K562 (cell line): Measurements from ENCODE around the gene ARHGEF25. TPM values are rescaled to one million over a fixed set of nuclear protein-coding genes. Genes with fewer than 3 reads are reported as not detected.

Experiments
- BRD9 ChIP-seq: fragments of 450-650 bp; IDR thresholded peaks from 2 replicates; pipeline ENCODE4 v1.6.1; 2018; ENCODE audit warnings: low read depth; ENCODE audit not compliant: partially characterized antibody
- CBX8 ChIP-seq: fragments of 200-600 bp; sonication (generic); IDR thresholded peaks from 2 replicates; pipeline ENCODE4 v1.6.1; 2012; ENCODE audit warnings: borderline replicate concordance, mixed run types, low read depth, mild to moderate bottlenecking, moderate library complexity, mixed read lengths, low read length, control low read depth, inconsistent platforms; ENCODE audit not compliant: poor library complexity, severe bottlenecking; ENCODE audit errors: extremely low read depth
- DEAF1 ChIP-seq: fragments of 450-650 bp; formaldehyde crosslinking; IDR thresholded peaks from 2 replicates; pipeline ENCODE4 v1.4.0; 2020; ENCODE audit warnings: mild to moderate bottlenecking, moderate library complexity
- HMGXB4 ChIP-seq: sonication (generic); formaldehyde crosslinking; IDR thresholded peaks from 2 replicates; pipeline ENCODE4 v1.8.1; 2023; ENCODE audit warnings: mild to moderate bottlenecking, missing genetic modification reagents
- L3MBTL2 ChIP-seq: fragments of 450-650 bp; IDR thresholded peaks from 2 replicates; pipeline ENCODE4 v1.6.1; 2016; ENCODE audit warnings: mild to moderate bottlenecking, moderate library complexity
- MAFK ChIP-seq: IDR thresholded peaks from 2 replicates; pipeline ENCODE4 v1.6.1; 2011; ENCODE audit warnings: low read length, improper control_type of control experiment
- MEIS2 ChIP-seq: fragments of 450-650 bp; IDR thresholded peaks from 2 replicates; pipeline ENCODE4 v1.6.1; 2014; ENCODE audit warnings: mild to moderate bottlenecking; ENCODE audit not compliant: partially characterized antibody
- POLR2H ChIP-seq: IDR thresholded peaks from 2 replicates; pipeline ENCODE4 v1.6.1; 2016; ENCODE audit warnings: missing genetic modification characterization, low read depth, mild to moderate bottlenecking, control low read depth, missing compliant biosample characterization, moderate library complexity
- POU5F1 ChIP-seq: fragments of 150-350 bp; IDR thresholded peaks from 2 replicates; pipeline ENCODE4 v1.6.1; 2014; ENCODE audit warnings: borderline replicate concordance, low read length, low read depth, mild to moderate bottlenecking; ENCODE audit not compliant: partially characterized antibody
- SNAPC5 ChIP-seq: fragments of 250-450 bp; sonication (Bioruptor Pico); IDR thresholded peaks from 2 replicates; pipeline ENCODE4 v1.8.0; 2021; ENCODE audit warnings: moderate library complexity, mild to moderate bottlenecking, inconsistent platforms
- TAL1 ChIP-seq: fragments of 450-650 bp; IDR thresholded peaks from 2 replicates; pipeline ENCODE4 v1.6.1; 2016; ENCODE audit warnings: mild to moderate bottlenecking
- USF2 ChIP-seq: sonication (generic); formaldehyde crosslinking; IDR thresholded peaks from 2 replicates; pipeline ENCODE4 v1.5.0; 2020; ENCODE audit warnings: missing genetic modification reagents
- ZNF407 ChIP-seq: fragments of 450-650 bp; IDR thresholded peaks from 2 replicates; pipeline ENCODE4 v1.6.1; 2016; ENCODE audit warnings: low read depth
- polyA plus RNA-seq, 8 experiments: library from polyadenylated mRNA; depleted of rRNA in 4 of 8; stranded (reverse) in 5 of 8; unstranded in 3 of 8; fragments of >200 nt; fragmentation: Nextera tagmentation in 2 of 8; fragmentation: Illumina TruSeq in 1 of 8; extraction: Ambion mirVana in 2 of 8; extraction: Trizol in 1 of 8; gene quantifications; 2 replicates each; pipeline versions ENCODE4 v1.2.1 to v1.2.3, GENCODE V29; 2011 to 2014; ENCODE audit warnings: inconsistent platforms in 1 of 8, missing spikeins in 1 of 8
- total RNA-seq, 7 experiments: library from RNA; depleted of rRNA in 6 of 7; stranded (reverse); fragments of >200 nt in 6 of 7; fragmentation: Illumina TruSeq in 2 of 7; extraction: Trizol in 2 of 7; gene quantifications; 2 replicates each; pipeline versions ENCODE4 v1.2.1 to v1.2.3, GENCODE V29; 2011 to 2021; ENCODE audit warnings: low replicate concordance in 1 of 7

The ARHGEF25 gene
- total and polyA plus RNA-seq, 9 of the 15 experiments (the other 6 are each of a cell fraction or from before 2014, with no cell fraction given) = 0.13 to 17.3 (median 11.6) TPM

GRCh38 chr12:57640175-57641042, 29.2 kb downstream of the ARHGEF25 start (continued):
- TF ChIP-seq CBX8 (no peak), MAFK (no peak), L3MBTL2 (no peak), DEAF1 (CRISPR knock-in tag) (no peak), BRD9 (no peak), POLR2H (tag) (no peak), SNAPC5 (CRISPR knock-in tag) (no peak), MEIS2 (peak; percentile 62), ZNF407 (no peak), HMGXB4 (CRISPR knock-in tag) (no peak), TAL1 (peak; percentile 35; the same call in 1 of the 2 replicates), USF2 (CRISPR knock-in tag) (no peak), POU5F1 (no peak)
